ENCODE measurements around the gene ZNF296.

GRCh38 chr19:45113628-45114027 lies 37.4 kb upstream of the ZNF296 start:
- no peak for TF ChIP-seq CTCF (optimal IDR thresholded peaks at IDR 0.05 in 1 of 3, IDR thresholded peaks at IDR 0.05 in 1 of 3, conservative IDR thresholded peaks at IDR 0.05 in 1 of 3; ENCODE audit: extremely low read depth in 1 of 3, insufficient read depth in 2 of 3, low read length in 3 of 3)
- TF ChIP-seq EZH2 (IDR thresholded peaks at IDR 0.05; ENCODE audit: low read length) = no peak

Data from keratinocyte (primary cell).